ENCODE results near the gene STK17A.

The STK17A gene

DNA sequence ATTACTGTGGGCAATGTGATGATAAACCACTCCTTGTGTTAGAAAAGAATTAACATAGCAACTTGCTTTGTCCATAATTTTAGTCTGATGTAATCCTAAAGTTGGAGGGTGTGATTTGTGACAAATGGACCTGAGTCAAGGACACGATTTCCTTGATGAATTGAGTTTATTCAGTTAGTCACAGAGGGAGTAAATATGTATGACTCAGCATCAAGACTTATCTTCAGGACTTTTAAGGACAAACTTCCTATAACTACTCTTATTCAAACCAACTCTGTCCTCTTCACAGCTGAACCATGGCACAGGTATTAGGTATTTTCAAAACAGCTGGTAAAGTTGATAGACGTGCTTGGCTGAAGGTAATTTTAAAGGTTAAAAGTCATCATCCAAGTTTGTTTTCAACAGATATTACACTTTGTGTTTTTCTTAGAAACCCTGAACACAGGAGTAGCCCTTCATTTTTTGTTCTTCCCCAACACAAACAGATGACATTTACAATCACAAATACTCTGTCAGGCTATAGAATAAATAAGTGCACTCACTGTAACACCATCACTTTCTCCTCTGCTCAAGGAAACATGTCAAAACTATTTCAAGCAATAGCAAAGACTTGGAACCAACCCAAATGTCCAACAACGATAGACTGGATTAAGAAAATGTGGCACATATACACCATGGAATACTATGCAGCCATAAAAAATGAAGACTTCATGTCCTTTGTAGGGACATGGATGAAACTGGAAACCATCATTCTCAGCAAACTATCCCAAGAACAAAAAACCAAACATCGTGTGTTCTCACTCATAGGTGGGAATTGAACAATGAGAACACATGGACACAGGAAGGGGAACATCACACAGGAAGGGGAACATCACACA is 91.9 kb downstream of the STK17A start:
- H3K4me3 ChIP-seq (ENCODE audit: low read depth, low read length): no peak overlapping the region
- TF ChIP-seq, protein P1, sequence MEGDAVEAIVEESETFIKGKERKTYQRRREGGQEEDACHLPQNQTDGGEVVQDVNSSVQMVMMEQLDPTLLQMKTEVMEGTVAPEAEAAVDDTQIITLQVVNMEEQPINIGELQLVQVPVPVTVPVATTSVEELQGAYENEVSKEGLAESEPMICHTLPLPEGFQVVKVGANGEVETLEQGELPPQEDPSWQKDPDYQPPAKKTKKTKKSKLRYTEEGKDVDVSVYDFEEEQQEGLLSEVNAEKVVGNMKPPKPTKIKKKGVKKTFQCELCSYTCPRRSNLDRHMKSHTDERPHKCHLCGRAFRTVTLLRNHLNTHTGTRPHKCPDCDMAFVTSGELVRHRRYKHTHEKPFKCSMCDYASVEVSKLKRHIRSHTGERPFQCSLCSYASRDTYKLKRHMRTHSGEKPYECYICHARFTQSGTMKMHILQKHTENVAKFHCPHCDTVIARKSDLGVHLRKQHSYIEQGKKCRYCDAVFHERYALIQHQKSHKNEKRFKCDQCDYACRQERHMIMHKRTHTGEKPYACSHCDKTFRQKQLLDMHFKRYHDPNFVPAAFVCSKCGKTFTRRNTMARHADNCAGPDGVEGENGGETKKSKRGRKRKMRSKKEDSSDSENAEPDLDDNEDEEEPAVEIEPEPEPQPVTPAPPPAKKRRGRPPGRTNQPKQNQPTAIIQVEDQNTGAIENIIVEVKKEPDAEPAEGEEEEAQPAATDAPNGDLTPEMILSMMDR (IDR thresholded peaks at IDR 0.05; ENCODE audit: low read depth, low read length): no peak

Data from WI38 (cell line).